HG02571 (cell line): ENCODE measurements around the gene ABHD16B.
"Not testable (repeated sequence)": the region's sequence is repeated elsewhere in the genome, so short reads cannot be mapped to it uniquely, and the experiment has no call there.

Source experiments
- ATAC-seq: cut with Tn5 transposase; IDR thresholded peaks from one replicate; pipeline ENCODE4 v1.9.1; 2021; ENCODE audit warnings: mild to moderate bottlenecking, moderate library complexity; ENCODE audit not compliant: unreplicated experiment

ABHD16B gene

DNA sequence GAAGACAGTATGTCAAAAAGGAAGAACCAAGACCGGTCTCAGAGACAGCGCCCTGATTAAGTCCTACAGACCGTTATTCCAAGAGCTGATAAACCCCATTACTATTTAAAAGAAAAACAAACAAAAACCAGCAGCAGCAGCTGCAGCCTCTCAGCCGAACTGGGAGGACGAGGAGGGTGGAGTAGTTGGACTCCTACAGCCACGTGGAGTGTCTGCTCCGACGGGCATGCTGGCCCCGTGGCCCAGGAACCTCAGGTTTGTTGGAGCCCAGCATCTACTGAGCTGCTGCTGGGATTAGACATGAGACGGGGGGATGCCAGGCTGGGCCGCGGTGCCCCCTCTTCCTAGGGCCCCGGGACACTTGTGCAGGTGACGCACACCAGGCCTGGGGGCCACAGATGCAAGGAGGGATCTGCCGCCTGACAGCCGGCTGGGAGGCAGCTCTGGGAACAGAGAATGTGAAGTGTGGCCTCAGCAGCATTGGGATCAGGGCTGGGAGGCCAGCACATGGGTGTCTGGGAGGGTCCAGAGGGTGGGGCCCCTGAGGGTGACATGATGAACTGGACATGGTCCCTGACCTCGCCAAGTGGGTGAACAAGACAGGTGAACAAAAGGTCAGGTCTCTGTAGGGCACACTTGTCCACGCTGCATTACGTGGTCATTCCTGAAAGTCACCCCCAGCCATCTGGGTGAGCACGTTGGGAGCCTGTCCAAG, 27.4 kb upstream of the ABHD16B start:
- ATAC-seq, result no peak

DNA sequence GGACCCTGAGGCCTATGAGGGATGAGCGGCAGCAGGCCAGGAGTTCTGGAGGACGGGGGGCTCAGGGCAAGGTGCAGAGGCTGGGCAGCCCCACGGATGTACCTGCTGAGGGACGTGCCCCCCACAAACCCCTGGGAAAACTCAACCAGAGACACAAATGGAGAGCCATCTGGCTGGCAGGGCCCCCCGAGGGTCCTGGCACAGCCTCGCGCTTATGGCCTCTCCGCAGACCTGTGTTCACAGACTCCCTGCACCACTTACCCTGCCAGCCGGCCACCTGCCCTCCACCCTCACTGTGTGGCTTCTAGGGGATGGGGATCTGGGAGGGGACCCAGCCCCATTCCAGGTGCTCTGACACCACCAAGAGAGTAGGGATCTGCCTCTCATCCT, 26.8 kb upstream of the ABHD16B start:
- no peak for ATAC-seq

- ATAC-seq, result no peak
Measured at GRCh38 chr20:63835021-63835858, 26.1 kb upstream of the ABHD16B start.

GRCh38 chr20:63836458-63837344, 24.6 kb upstream of the ABHD16B start:
- no peak for ATAC-seq

DNA sequence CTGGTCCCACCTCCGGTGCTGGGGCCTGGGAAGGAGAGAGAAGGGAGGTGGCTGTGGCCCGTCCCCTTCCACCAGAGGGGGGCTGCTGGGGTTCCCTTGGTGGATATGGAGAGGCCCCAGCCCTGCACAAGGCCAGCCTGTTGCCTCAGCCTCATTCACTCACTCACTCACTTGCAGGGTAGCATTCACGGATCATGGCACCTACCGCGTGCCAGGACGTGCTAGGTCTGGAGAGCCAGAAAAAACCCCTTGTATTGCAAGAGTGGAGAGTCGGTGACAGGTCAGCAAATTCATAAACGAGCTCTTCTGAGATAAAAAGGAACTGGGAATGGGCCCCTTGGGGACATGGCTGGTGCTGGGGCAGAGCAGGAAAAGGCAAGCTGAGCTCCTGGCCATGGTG, 23.8 kb upstream of the ABHD16B start:
- ATAC-seq, result no peak

- ATAC-seq, result no peak
Measured at GRCh38 chr20:63839620-63840019, 21.7 kb upstream of the ABHD16B start.

DNA sequence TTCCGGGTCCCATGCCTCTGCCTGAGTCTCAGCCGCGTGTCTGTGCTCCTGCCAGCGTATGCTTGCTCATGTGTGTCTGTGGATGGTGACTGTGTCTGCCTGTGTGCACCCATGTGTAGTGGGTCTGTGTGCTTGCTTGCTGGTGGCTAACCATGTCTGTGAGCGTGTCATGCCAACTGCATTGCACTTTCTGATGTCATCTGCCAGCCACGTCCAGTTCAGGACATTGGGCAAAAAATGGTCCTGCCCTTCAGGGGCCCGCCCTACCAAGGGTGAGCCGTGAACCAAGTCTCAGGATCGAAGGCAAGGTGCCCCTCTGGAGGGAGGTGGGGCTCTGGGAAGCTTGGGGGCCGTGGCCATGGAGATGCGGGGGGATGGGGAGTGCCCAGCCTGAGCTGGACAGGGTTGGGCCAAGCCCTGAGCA, 20.9 kb upstream of the ABHD16B start:
- ATAC-seq, result no peak

- ATAC-seq, result no peak
Measured at GRCh38 chr20:63842258-63842657, 19.0 kb upstream of the ABHD16B start.

DNA sequence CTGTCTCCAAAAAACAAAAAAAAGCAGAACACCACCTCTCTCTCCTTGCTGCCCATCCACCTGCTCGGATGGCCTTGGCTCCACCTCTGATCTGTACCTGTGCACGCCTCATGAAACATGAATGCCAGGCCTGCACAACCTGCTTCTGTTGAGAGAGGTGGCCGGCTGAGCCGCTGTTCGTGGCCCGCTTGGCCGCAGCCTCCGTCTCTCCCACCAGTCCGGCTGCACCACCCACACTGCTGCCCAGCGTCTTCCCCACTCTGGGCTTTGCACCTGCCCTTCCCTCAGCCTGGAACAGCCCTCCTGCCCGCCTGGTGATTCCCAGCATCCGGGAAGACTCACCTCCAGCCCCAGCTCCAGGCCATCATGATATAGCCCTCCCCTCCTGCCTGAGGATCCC, 18.1 kb upstream of the ABHD16B start:
- ATAC-seq, result no peak

GRCh38 chr20:63843778-63844177, 17.5 kb upstream of the ABHD16B start:
- no peak for ATAC-seq

DNA sequence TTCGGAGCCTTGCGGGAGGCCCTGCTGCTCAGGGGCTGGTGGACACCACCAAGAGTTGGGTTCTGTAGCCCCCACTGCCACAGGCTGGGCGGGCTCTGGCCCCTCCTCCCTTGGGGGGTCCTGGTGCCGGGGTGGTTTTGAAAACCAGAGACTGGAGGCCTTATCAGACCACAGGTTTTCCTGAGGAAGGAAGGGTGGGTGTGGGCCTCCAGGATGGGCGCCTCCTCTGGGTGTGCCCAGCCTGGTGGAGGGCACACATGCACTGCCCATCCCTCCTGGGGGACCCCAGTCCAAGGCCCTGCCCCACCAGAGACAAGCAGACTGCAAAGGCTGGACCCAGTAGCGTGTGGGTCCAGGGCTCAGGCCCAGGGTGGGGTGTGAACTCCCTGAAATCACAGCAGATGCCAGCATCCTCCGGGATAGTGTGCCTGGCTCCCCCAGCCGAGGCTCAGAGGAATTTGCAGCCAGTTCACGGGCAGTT, 16.7 kb upstream of the ABHD16B start:
- no peak for ATAC-seq

GRCh38 chr20:63846128-63846771, 15.0 kb upstream of the ABHD16B start:
- no peak for ATAC-seq

GRCh38 chr20:63846888-63847236, 14.4 kb upstream of the ABHD16B start:
- ATAC-seq, result no peak

DNA sequence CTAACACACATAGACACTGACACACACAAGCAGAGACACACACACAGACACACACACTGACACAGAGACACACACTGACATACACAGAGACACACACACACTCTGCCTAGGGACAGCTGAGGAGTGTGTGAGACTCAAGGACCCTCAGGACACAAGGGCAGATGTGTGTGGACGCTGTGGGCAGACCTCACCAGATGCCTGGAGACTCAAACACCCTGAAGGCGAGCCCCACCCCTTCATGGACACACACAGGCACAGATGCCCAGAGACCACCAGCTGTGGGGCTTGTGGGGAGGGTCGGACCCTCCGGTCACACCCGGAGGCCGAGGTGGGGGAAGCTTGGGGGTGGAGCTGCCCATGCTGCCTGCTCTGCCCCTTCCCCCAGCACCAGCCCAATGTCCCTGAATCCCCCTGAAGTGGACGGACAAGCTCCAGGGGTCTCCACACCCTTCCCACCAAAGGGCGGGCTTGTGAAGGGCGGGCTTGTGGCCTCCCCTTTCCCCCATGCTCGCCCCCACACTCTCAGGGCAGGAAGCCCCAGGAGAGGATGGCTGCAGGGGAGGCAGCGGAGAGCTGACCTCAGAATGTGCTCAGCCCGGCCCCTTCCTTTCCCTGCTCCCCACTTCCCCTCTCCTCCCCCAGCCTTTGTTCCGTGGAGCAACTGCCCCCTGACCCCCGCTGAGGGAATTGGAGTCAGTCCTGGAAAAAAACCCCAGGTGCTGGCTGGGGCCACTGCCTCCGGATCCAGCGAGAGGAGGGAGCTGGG, 13.9 kb upstream of the ABHD16B start:
- ATAC-seq, result no peak

GRCh38 chr20:63848003-63848911, 13.0 kb upstream of the ABHD16B start:
- no peak for ATAC-seq

GRCh38 chr20:63850689-63851547, 10.4 kb upstream of the ABHD16B start:
- peak; percentile 66 for ATAC-seq

DNA sequence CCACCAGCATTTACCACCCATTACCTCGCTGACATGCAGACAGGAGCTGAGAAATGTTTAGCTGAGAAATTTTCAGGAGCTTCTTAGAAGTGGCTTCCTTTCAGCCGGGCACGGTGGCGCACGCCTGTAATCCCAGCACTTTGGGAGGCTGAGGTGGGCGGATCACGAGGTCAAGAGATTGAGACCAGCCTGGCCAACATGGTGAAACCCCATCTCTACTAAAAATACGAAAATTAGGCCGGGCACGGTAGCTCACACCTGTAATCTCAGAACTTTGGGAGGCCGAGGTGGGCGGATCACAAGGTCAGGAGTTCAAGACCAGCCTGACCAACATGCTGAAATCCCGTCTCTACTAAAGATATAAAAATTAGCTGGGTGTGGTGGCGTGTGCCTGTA, 9.8 kb upstream of the ABHD16B start:
- not testable (repeated sequence) for ATAC-seq

DNA sequence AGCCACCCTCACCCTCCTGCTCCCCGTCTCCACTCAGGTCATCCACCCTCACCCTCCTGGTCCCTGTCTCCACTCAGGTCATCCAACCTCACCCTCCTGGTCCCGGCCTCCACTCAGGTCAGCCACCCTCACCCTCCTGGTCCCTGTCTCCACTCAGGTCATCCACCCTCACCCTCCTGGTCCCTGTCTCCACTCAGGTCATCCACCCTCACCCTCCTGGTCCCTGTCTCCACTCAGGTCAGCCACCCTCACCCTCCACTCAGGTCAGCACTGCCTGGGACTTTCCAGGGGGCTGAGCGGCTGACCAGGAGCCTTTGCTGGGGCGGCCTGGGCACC, 7.6 kb upstream of the ABHD16B start:
- ATAC-seq, result not testable (repeated sequence)
